K562 (cell line): ENCODE results near the gene BORCS5. TPM values are rescaled to one million over a fixed set of nuclear protein-coding genes. Genes with fewer than 3 reads are reported as not detected.

Experiments
- ATAC-seq: fragments of 200-7000 bp; cut with Tn5 transposase; 3 replicates; pipeline ENCODE4 v1.9.1; 2020; ENCODE audit warnings: moderate library complexity
- BruUV-seq: library from RNA; stranded (reverse); fragments of 400-500 nt; replicated peaks from 2 replicates; lab custom pipeline; 2021; lab: Mats Ljungman, UMichigan
- CTCF ChIA-PET: fragments of 300-600 bp; formaldehyde crosslinking; extraction: SDS; loops from one replicate; lab custom pipeline; 2021; ENCODE audit warnings: low intra/inter-chr PET ratio; lab: Yijun Ruan, JAX
- POLR2A ChIA-PET: fragments of 300-600, 350-650 bp; sonication (Branson Sonifier 250); formaldehyde crosslinking; extraction: SDS; loops from one replicate; lab custom pipeline; 2021; ENCODE audit warnings: antibody characterized with exemption, inconsistent platforms; lab: Yijun Ruan, JAX
- DNase-seq, 4 experiments: peaks; one replicate each; pipeline versions ENCODE4 v3.0.0 to v3.0.0-alpha.2; 2011 to 2018; ENCODE audit warnings: low spot score in 3 of 4, mixed read lengths in 3 of 4; ENCODE audit errors: extremely low read depth in 1 of 4
- FAIRE-seq: peaks from 2 replicates; lab custom pipeline; 2011; peaks lifted over from hg19 to GRCh38; lab: Jason Lieb, UNC
- H2AFZ ChIP-seq: 2 replicates; pipeline ENCODE4 v1.6.0; 2011; ENCODE audit warnings: low read depth, low read length, control low read depth, inconsistent platforms
- H3K27ac ChIP-seq: fragments of 200-600 bp; 3 replicates; pipeline ENCODE4 v1.8.0; 2011; ENCODE audit warnings: low read depth, mild to moderate bottlenecking, control low read depth, inconsistent platforms, low read length, moderate library complexity, mixed read lengths; ENCODE audit errors: extremely low read depth
- H3K27me3 ChIP-seq, 2 experiments: fragments of 300-600 bp in 1 of 2; 2 replicates in 1 of 2; 3 replicates in 1 of 2; pipeline versions ENCODE4 v1.6.0 to v1.8.0; 2011; ENCODE audit warnings: inconsistent platforms in 2 of 2, low read length in 2 of 2, mild to moderate bottlenecking in 1 of 2, mixed read lengths in 1 of 2, moderate library complexity in 1 of 2; ENCODE audit not compliant: control insufficient read depth in 2 of 2, insufficient read depth in 2 of 2
- H3K36me3 ChIP-seq: fragments of 300-600 bp; 3 replicates; pipeline ENCODE4 v1.8.0; 2011; ENCODE audit warnings: mild to moderate bottlenecking, low read length, inconsistent platforms; ENCODE audit not compliant: control insufficient read depth, insufficient read depth
- H3K4me1 ChIP-seq, 2 experiments: fragments of 200-600 bp in 1 of 2; replicated peaks in 1 of 2; 2 replicates in 1 of 2; 3 replicates in 1 of 2; pipeline versions ENCODE4 v1.5.1 to v1.8.0; 2011; ENCODE audit warnings: inconsistent platforms in 2 of 2, low read length in 2 of 2, mild to moderate bottlenecking in 1 of 2, mixed read lengths in 1 of 2, moderate library complexity in 1 of 2; ENCODE audit not compliant: control insufficient read depth in 2 of 2, insufficient read depth in 2 of 2
- H3K4me2 ChIP-seq: 2 replicates; pipeline ENCODE4 v1.6.1; 2011; ENCODE audit warnings: low read length, control low read depth, inconsistent platforms, mixed read lengths; ENCODE audit not compliant: insufficient read depth
- H3K4me3 ChIP-seq: fragments of 200-600 bp; sonication (generic), shearing (Covaris generic); 2 replicates; pipeline ENCODE4 v1.5.1; 2016; ENCODE audit warnings: control low read depth, inconsistent platforms
- H3K79me2 ChIP-seq: fragments of 200-600 bp; 3 replicates; pipeline ENCODE4 v1.8.0; 2011; ENCODE audit warnings: low read length, inconsistent platforms; ENCODE audit not compliant: control insufficient read depth, insufficient read depth
- H3K9ac ChIP-seq, 2 experiments: 2 replicates each; pipeline versions ENCODE4 v1.6.0 to v1.6.1; 2011; ENCODE audit warnings: low read depth in 2 of 2, low read length in 2 of 2, control low read depth in 1 of 2, inconsistent platforms in 1 of 2, mild to moderate bottlenecking in 1 of 2, mixed read lengths in 1 of 2; ENCODE audit not compliant: insufficient read depth in 1 of 2
- H3K9me1 ChIP-seq: one replicate; pipeline ENCODE4 v1.6.0; 2011; ENCODE audit warnings: inconsistent platforms, mild to moderate bottlenecking, low read length, moderate library complexity; ENCODE audit not compliant: control insufficient read depth, insufficient read depth
- H3K9me3 ChIP-seq: replicated peaks from 2 replicates; pipeline ENCODE4 v1.5.1; 2011; ENCODE audit warnings: low read depth, low read length, inconsistent platforms; ENCODE audit not compliant: control insufficient read depth, insufficient read depth
- H4K20me1 ChIP-seq: replicated peaks from 2 replicates; pipeline ENCODE4 v1.6.1; 2011; ENCODE audit warnings: low read length, inconsistent platforms, mixed read lengths; ENCODE audit not compliant: control insufficient read depth, insufficient read depth
- ARID1B ChIP-seq: fragments of 450-650 bp; IDR thresholded peaks from 2 replicates; pipeline ENCODE4 v1.6.1; 2016; ENCODE audit warnings: antibody characterized with exemption, mild to moderate bottlenecking, inconsistent platforms
- C11orf30 ChIP-seq: fragments of 450-650 bp; IDR thresholded peaks from 2 replicates; pipeline ENCODE4 v1.6.1; 2016; ENCODE audit warnings: low read depth, mild to moderate bottlenecking
- CBFA2T3 ChIP-seq: fragments of 450-650 bp; IDR thresholded peaks from 2 replicates; pipeline ENCODE4 v1.6.1; 2017
- MBD2 ChIP-seq: sonication (generic); IDR thresholded peaks from 2 replicates; pipeline ENCODE4 v1.6.1; 2016; ENCODE audit warnings: low read depth, borderline replicate concordance
- PHB ChIP-seq: fragments of 250-450 bp; sonication (Bioruptor Pico); IDR thresholded peaks from 2 replicates; pipeline ENCODE4 v1.5.0; 2021
- PHB2 ChIP-seq: fragments of 450-650 bp; IDR thresholded peaks from 2 replicates; pipeline ENCODE4 v1.6.1; 2017; ENCODE audit warnings: low read depth
- PTBP1 ChIP-seq: fragments of 200-400 bp; formaldehyde crosslinking; IDR thresholded peaks from 2 replicates; pipeline ENCODE4 v1.6.1; 2017; ENCODE audit warnings: low read depth, low read length
- RNF2 ChIP-seq: sonication (generic); IDR thresholded peaks from 2 replicates; pipeline ENCODE4 v1.6.1; 2016
- SAP30 ChIP-seq: fragments of 200-600 bp; sonication (generic); IDR thresholded peaks from 2 replicates; pipeline ENCODE4 v1.6.1; 2012; ENCODE audit warnings: borderline replicate concordance, low read depth, mild to moderate bottlenecking, moderate library complexity, low read length, control low read depth, inconsistent platforms; ENCODE audit not compliant: insufficient read depth, poor library complexity, severe bottlenecking
- SMARCB1 ChIP-seq: IDR thresholded peaks from 2 replicates; pipeline ENCODE4 v1.6.1; 2011; ENCODE audit warnings: improper control_type of control experiment, low read depth; ENCODE audit not compliant: insufficient read length
- SRSF3 ChIP-seq: fragments of 200-400 bp; formaldehyde crosslinking; IDR thresholded peaks from 2 replicates; pipeline ENCODE4 v1.6.1; 2016; ENCODE audit warnings: mild to moderate bottlenecking, low read length, moderate library complexity; ENCODE audit not compliant: insufficient read depth
- TCF3 ChIP-seq: sonication (generic); formaldehyde crosslinking; IDR thresholded peaks from 2 replicates; pipeline ENCODE4 v1.4.0; 2020; ENCODE audit warnings: mild to moderate bottlenecking, missing genetic modification reagents
- TEAD4 ChIP-seq, 2 experiments: sonication (generic) in 1 of 2; formaldehyde crosslinking in 1 of 2; IDR thresholded peaks; 2 replicates each; pipeline versions ENCODE4 v1.6.1 to v1.8.0; 2012 to 2022; ENCODE audit warnings: borderline replicate concordance in 1 of 2, inconsistent platforms in 1 of 2, low read length in 1 of 2, mild to moderate bottlenecking in 1 of 2, missing genetic modification reagents in 1 of 2
- ZNF316 ChIP-seq: fragments of 450-650 bp; IDR thresholded peaks from 2 replicates; pipeline ENCODE4 v1.6.1; 2016
- WGBS: fragments of 100-300 bp; shearing (Covaris generic); methylation state at CpG from one replicate; pipeline ENCODE4 v1.1.6; 2016; ENCODE audit warnings: low coverage, mixed read lengths; ENCODE audit not compliant: insufficient coverage; ENCODE audit errors: missing lambda C conversion rate; 5-methylcytosine and 5-hydroxymethylcytosine counted together
- in situ Hi-C: fragments of 300-500 bp; cut with MboI; formaldehyde crosslinking; loops from 4 replicates; pipeline ENCODE4 v1.15.0; 2018; ENCODE audit warnings: inconsistent platforms, mixed read lengths
- intact Hi-C: fragments of 100-400 bp; cut with micrococcal nuclease; formaldehyde crosslinking; loops from 2 replicates; pipeline ENCODE4 v1.14.2; 2022
- polyA plus RNA-seq, 8 experiments: library from polyadenylated mRNA; depleted of rRNA in 4 of 8; stranded (reverse) in 5 of 8; unstranded in 3 of 8; fragments of >200 nt; fragmentation: Nextera tagmentation in 2 of 8; fragmentation: Illumina TruSeq in 1 of 8; extraction: Ambion mirVana in 2 of 8; extraction: Trizol in 1 of 8; gene quantifications; 2 replicates each; pipeline versions ENCODE4 v1.2.1 to v1.2.3, GENCODE V29; 2011 to 2014; ENCODE audit warnings: inconsistent platforms in 1 of 8, missing spikeins in 1 of 8
- total RNA-seq, 7 experiments: library from RNA; depleted of rRNA in 6 of 7; stranded (reverse); fragments of >200 nt in 6 of 7; fragmentation: Illumina TruSeq in 2 of 7; extraction: Trizol in 2 of 7; gene quantifications; 2 replicates each; pipeline versions ENCODE4 v1.2.1 to v1.2.3, GENCODE V29; 2011 to 2021; ENCODE audit warnings: low replicate concordance in 1 of 7
- TF ChIP-seq, protein P1 (sequence below): fragments of 450-650 bp; IDR thresholded peaks from 2 replicates; pipeline ENCODE4 v1.6.1; 2017; ENCODE audit warnings: mild to moderate bottlenecking, moderate library complexity
- TF ChIP-seq, protein P2 (sequence below): sonication (generic); IDR thresholded peaks from 2 replicates; pipeline ENCODE4 v1.6.1; 2016

The BORCS5 gene
- total and polyA plus RNA-seq, 9 of the 15 experiments (the other 6 are each of a cell fraction or from before 2014, with no cell fraction given), result 0.31 to 12.4 (median 6.6) TPM

DNA sequence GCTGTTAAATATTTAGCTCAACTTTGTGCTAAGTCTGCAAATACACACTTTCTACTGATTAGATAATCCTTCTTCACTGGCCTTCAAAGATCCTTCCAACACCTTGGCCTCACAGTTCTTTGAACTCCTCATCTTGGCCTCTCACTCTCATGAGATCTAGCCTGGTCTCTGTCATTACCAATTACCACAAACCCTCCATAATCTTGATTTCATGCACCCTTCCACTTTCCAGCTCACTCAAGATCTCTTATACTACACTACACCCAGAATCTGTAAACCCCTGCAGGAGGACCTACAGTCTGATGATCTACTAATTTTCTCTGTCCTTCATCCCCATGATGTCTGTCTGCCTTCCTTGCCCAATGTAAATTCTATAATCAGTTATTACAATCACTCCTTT, 134.7 kb downstream of the BORCS5 start:
- Histone ChIP-seq H3K9me3 (no peaks in the 10 kb centered on the region), H3K79me2 (no peaks in the 10 kb centered on the region), H2AFZ (no peak overlapping the region), H3K27ac (no peak overlapping the region), H3K27me3 (no peaks in the 10 kb centered on the region), H3K36me3 (peaks cover 10% of the 10 kb centered on the region; the same call in 1 of the 3 replicates), H3K4me1 (peaks cover 0 to 16% of the 10 kb centered on the region in 2 experiments; a peak in 3 of 5 replicates), H3K4me3 (no peak overlapping the region), H3K4me2 (no peak overlapping the region), H4K20me1 (no peaks in the 10 kb centered on the region), H3K9ac (no peak overlapping the region), H3K9me1 (no peaks in the 10 kb centered on the region)
- DNase-seq (peak in 1 of 4 experiments; percentile 4), FAIRE-seq (no peak), ATAC-seq (no peak)
- ChIA-PET POLR2A (no interaction called here), CTCF (no interaction called here)
- in situ Hi-C loops, result no loop called here
- peak; percentile 35; the same call in 1 of the 2 replicates for TF ChIP-seq ZNF316
- TF ChIP-seq PHB (CRISPR knock-in tag), result no peak
- 0 out of 2 replicates have a peak, but pooled peaks have one; percentile 16 for TF ChIP-seq C11orf30
- intact Hi-C loops, result loop anchor here (10.0 kb wide), 1 partner anchor 107 kb away; no protein-coding TSS in a partner anchor
- BruUV-seq, result no TSS peak

DNA sequence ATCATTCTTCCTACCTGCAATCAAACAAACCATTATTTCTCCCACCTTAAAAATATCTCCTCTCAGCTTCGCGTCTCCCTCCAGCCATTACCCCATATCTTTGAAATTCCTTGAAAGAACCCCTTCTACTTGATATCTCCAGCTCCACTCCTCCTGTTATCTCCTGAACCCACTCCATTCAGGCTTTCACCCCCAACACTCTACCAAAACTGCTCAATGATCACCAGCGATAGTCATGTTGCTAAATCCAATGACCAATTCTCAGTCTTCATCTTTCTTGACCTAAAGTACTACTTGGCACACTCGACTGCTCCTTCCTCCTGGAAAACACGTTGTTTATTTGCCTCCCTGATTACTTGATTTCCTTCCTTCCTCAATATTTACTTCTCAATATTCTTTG, 135.7 kb downstream of the BORCS5 start:
- in situ Hi-C loops (no loop called here), intact Hi-C loops (loop anchor here (10.0 kb wide), 1 partner anchor 108 kb away; no protein-coding TSS in a partner anchor)
- POLR2A ChIA-PET, result no interaction called here
- Histone ChIP-seq H3K9me3 (no peaks in the 10 kb centered on the region), H3K9me1 (no peaks in the 10 kb centered on the region), H3K4me2 (peak overlapping the region; percentile 25; the same call in 1 of the 2 replicates), H3K4me3 (no peak overlapping the region), H3K27me3 (no peaks in the 10 kb centered on the region), H3K79me2 (no peaks in the 10 kb centered on the region), H3K27ac (no peak overlapping the region), H3K36me3 (0 out of 3 replicates have a peak, but pooled peaks cover 6% of the 10 kb centered on the region), H3K9ac (no peak overlapping the region), H2AFZ (no peak overlapping the region), H4K20me1 (no peaks in the 10 kb centered on the region), H3K4me1 (peaks cover 0 to 16% of the 10 kb centered on the region in 2 experiments; a peak in 3 of 5 replicates)
- WGBS, result 0% methylated on average over 5 of the region's 5 CpGs
- ATAC-seq (0 out of 3 replicates have a peak, but pooled peaks have one; percentile 32), DNase-seq (peak in 2 of 4 experiments; percentile 13 to 46), FAIRE-seq (no peak)
- CTCF ChIA-PET, result no interaction called here
- no TSS peak for BruUV-seq
- TF ChIP-seq PTBP1 (no peak), TEAD4 (IDR thresholded peaks at IDR 0.05; ENCODE audit: low read length) (peak; percentile 36), TEAD4 (CRISPR knock-in tag; IDR thresholded peaks at IDR 0.05; ENCODE audit: borderline replicate concordance) (no peak), RNF2 (no peak), TCF3 (CRISPR knock-in tag) (peak; percentile 54), SAP30 (no peak), PHB2 (no peak), CBFA2T3 (peak; percentile 83), ARID1B (peak; percentile 74), MBD2 (no peak), SMARCB1 (no peak), SRSF3 (no peak)
- TF ChIP-seq, protein P1, sequence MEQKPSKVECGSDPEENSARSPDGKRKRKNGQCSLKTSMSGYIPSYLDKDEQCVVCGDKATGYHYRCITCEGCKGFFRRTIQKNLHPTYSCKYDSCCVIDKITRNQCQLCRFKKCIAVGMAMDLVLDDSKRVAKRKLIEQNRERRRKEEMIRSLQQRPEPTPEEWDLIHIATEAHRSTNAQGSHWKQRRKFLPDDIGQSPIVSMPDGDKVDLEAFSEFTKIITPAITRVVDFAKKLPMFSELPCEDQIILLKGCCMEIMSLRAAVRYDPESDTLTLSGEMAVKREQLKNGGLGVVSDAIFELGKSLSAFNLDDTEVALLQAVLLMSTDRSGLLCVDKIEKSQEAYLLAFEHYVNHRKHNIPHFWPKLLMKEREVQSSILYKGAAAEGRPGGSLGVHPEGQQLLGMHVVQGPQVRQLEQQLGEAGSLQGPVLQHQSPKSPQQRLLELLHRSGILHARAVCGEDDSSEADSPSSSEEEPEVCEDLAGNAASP, result no peak
- TF ChIP-seq, protein P2, sequence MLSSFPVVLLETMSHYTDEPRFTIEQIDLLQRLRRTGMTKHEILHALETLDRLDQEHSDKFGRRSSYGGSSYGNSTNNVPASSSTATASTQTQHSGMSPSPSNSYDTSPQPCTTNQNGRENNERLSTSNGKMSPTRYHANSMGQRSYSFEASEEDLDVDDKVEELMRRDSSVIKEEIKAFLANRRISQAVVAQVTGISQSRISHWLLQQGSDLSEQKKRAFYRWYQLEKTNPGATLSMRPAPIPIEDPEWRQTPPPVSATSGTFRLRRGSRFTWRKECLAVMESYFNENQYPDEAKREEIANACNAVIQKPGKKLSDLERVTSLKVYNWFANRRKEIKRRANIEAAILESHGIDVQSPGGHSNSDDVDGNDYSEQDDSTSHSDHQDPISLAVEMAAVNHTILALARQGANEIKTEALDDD, result peak; percentile 64
